Measurements from ENCODE around the gene ARFGEF2.
"Not testable (repeated sequence)": the region's sequence is repeated elsewhere in the genome, so short reads cannot be mapped to it uniquely, and the experiment has no call there.

The ARFGEF2 gene

GRCh38 chr20:48930035-48930434, 8.5 kb downstream of the ARFGEF2 start:
- Mint-ChIP-seq H3K27me3 (ENCODE audit: low read depth) (no peaks in the 10 kb centered on the region), H3K9me3 (peaks cover 4% of the 10 kb centered on the region), H3K4me1 (ENCODE audit: low read depth) (peaks cover 12% of the 10 kb centered on the region), H3K36me3 (ENCODE audit: low read depth) (peaks cover 2% of the 10 kb centered on the region), H3K27ac (no peak overlapping the region), H3K4me3 (no peak overlapping the region)

- H3K36me3 Mint-ChIP-seq (ENCODE audit: low read depth), result peaks cover 2% of the 10 kb centered on the region
- H3K27me3 Mint-ChIP-seq (ENCODE audit: low read depth), result no peaks in the 10 kb centered on the region
- H3K4me1 Mint-ChIP-seq (ENCODE audit: low read depth), result peaks cover 12% of the 10 kb centered on the region
- no peak overlapping the region for H3K27ac Mint-ChIP-seq
- no peak overlapping the region for H3K4me3 Mint-ChIP-seq
- H3K9me3 Mint-ChIP-seq, result peaks cover 4% of the 10 kb centered on the region
Observed at GRCh38 chr20:48930878-48931277, 9.4 kb downstream of the ARFGEF2 start.

- Mint-ChIP-seq H3K36me3 (ENCODE audit: low read depth) (peaks cover 2% of the 10 kb centered on the region), H3K27ac (no peak overlapping the region), H3K4me3 (no peak overlapping the region), H3K9me3 (peaks cover 2% of the 10 kb centered on the region), H3K27me3 (ENCODE audit: low read depth) (no peaks in the 10 kb centered on the region), H3K4me1 (ENCODE audit: low read depth) (peaks cover 9% of the 10 kb centered on the region)
Observed at GRCh38 chr20:48931527-48932374, 10.2 kb downstream of the ARFGEF2 start.

GRCh38 chr20:48932375-48932941, 10.9 kb downstream of the ARFGEF2 start:
- Mint-ChIP-seq H3K36me3 (ENCODE audit: low read depth) (no peaks in the 10 kb centered on the region), H3K27me3 (ENCODE audit: low read depth) (no peaks in the 10 kb centered on the region), H3K4me1 (ENCODE audit: low read depth) (peaks cover 8% of the 10 kb centered on the region), H3K4me3 (no peak overlapping the region), H3K9me3 (no peaks in the 10 kb centered on the region), H3K27ac (no peak overlapping the region)

- no peak overlapping the region for H3K4me3 Mint-ChIP-seq
- no peaks in the 10 kb centered on the region for H3K9me3 Mint-ChIP-seq
- no peaks in the 10 kb centered on the region for H3K27me3 Mint-ChIP-seq (ENCODE audit: low read depth)
- H3K4me1 Mint-ChIP-seq (ENCODE audit: low read depth), result peaks cover 6% of the 10 kb centered on the region
- no peaks in the 10 kb centered on the region for H3K36me3 Mint-ChIP-seq (ENCODE audit: low read depth)
- no peak overlapping the region for H3K27ac Mint-ChIP-seq
Observed at GRCh38 chr20:48933017-48933766, 11.7 kb downstream of the ARFGEF2 start.

GRCh38 chr20:48934273-48934877, 12.9 kb downstream of the ARFGEF2 start:
- H3K9me3 Mint-ChIP-seq; H3K27ac Mint-ChIP-seq; H3K4me3 Mint-ChIP-seq; H3K27me3 Mint-ChIP-seq (ENCODE audit: low read depth); H3K4me1 Mint-ChIP-seq (ENCODE audit: low read depth); H3K36me3 Mint-ChIP-seq (ENCODE audit: low read depth): not testable (repeated sequence)

- not testable (repeated sequence) for H3K36me3 Mint-ChIP-seq (ENCODE audit: low read depth); H3K27me3 Mint-ChIP-seq (ENCODE audit: low read depth)
Observed at GRCh38 chr20:48934966-48935365, 13.5 kb downstream of the ARFGEF2 start.

GRCh38 chr20:48936178-48936577, 14.7 kb downstream of the ARFGEF2 start:
- not testable (repeated sequence) for H3K9me3 Mint-ChIP-seq; H3K27me3 Mint-ChIP-seq (ENCODE audit: low read depth); H3K36me3 Mint-ChIP-seq (ENCODE audit: low read depth); H3K4me1 Mint-ChIP-seq (ENCODE audit: low read depth); H3K27ac Mint-ChIP-seq; H3K4me3 Mint-ChIP-seq

More at GRCh38 chr20:48934966-48935365, 13.5 kb downstream of the ARFGEF2 start:
- H3K27ac Mint-ChIP-seq; H3K4me3 Mint-ChIP-seq; H3K4me1 Mint-ChIP-seq (ENCODE audit: low read depth); H3K9me3 Mint-ChIP-seq: not testable (repeated sequence)

GRCh38 chr20:48937674-48938073, 16.2 kb downstream of the ARFGEF2 start:
- no peaks in the 10 kb centered on the region for H3K9me3 Mint-ChIP-seq
- H3K27ac Mint-ChIP-seq, result no peak overlapping the region
- no peaks in the 10 kb centered on the region for H3K27me3 Mint-ChIP-seq (ENCODE audit: low read depth)
- peaks cover 9% of the 10 kb centered on the region for H3K4me1 Mint-ChIP-seq (ENCODE audit: low read depth)
- H3K36me3 Mint-ChIP-seq (ENCODE audit: low read depth), result peaks cover 2% of the 10 kb centered on the region
- H3K4me3 Mint-ChIP-seq, result no peak overlapping the region

GRCh38 chr20:48938670-48939069, 17.2 kb downstream of the ARFGEF2 start:
- Mint-ChIP-seq H3K27ac (no peak overlapping the region), H3K36me3 (ENCODE audit: low read depth) (peaks cover 2% of the 10 kb centered on the region), H3K4me3 (no peak overlapping the region), H3K27me3 (ENCODE audit: low read depth) (no peaks in the 10 kb centered on the region), H3K4me1 (ENCODE audit: low read depth) (peaks cover 9% of the 10 kb centered on the region), H3K9me3 (no peaks in the 10 kb centered on the region)

- Mint-ChIP-seq H3K36me3 (ENCODE audit: low read depth) (peaks cover 6% of the 10 kb centered on the region), H3K4me1 (ENCODE audit: low read depth) (peaks cover 3% of the 10 kb centered on the region), H3K4me3 (no peak overlapping the region), H3K27ac (no peak overlapping the region), H3K27me3 (ENCODE audit: low read depth) (no peaks in the 10 kb centered on the region), H3K9me3 (no peaks in the 10 kb centered on the region)
Observed at GRCh38 chr20:48940170-48940569, 18.7 kb downstream of the ARFGEF2 start.

- Mint-ChIP-seq H3K4me3 (no peak overlapping the region), H3K9me3 (no peaks in the 10 kb centered on the region), H3K36me3 (ENCODE audit: low read depth) (peaks cover 8% of the 10 kb centered on the region), H3K4me1 (ENCODE audit: low read depth) (peaks cover 3% of the 10 kb centered on the region), H3K27me3 (ENCODE audit: low read depth) (no peaks in the 10 kb centered on the region), H3K27ac (no peak overlapping the region)
Observed at GRCh38 chr20:48941467-48941866, 20.0 kb downstream of the ARFGEF2 start.

GRCh38 chr20:48942730-48943129, 21.2 kb downstream of the ARFGEF2 start:
- Mint-ChIP-seq H3K9me3 (no peaks in the 10 kb centered on the region), H3K27me3 (ENCODE audit: low read depth) (no peaks in the 10 kb centered on the region), H3K27ac (no peak overlapping the region), H3K36me3 (ENCODE audit: low read depth) (peaks cover 8% of the 10 kb centered on the region), H3K4me3 (no peak overlapping the region), H3K4me1 (ENCODE audit: low read depth) (peaks cover 3% of the 10 kb centered on the region)

GRCh38 chr20:48944663-48945297, 23.3 kb downstream of the ARFGEF2 start:
- peaks cover 11% of the 10 kb centered on the region for H3K36me3 Mint-ChIP-seq (ENCODE audit: low read depth)

More at GRCh38 chr20:48944663-48945297, 23.3 kb downstream of the ARFGEF2 start:
- Mint-ChIP-seq H3K27ac (no peak overlapping the region), H3K4me3 (no peak overlapping the region), H3K4me1 (ENCODE audit: low read depth) (peaks cover 1% of the 10 kb centered on the region), H3K9me3 (no peaks in the 10 kb centered on the region), H3K27me3 (ENCODE audit: low read depth) (no peaks in the 10 kb centered on the region)

Data from T-helper 1 cell treated with Interleukin-12 subunit alpha and Interleukin-12 subunit beta and Interleukin-4 antibody, amounts not matched to agents 30 μg/mL and 1 μg/mL, for 36 hours (primary cell).